Smooth muscle cell (in vitro differentiated cells): ENCODE data around the gene ARPC2. TPM values are rescaled to one million over a fixed set of nuclear protein-coding genes. Genes with fewer than 3 reads are reported as not detected.

Source experiments
- DNase-seq: peaks from one replicate; lab custom pipeline; 2025; ENCODE audit not compliant: unreplicated experiment; lab: John Stamatoyannopoulos, UW
- H2AFZ ChIP-seq: fragments of 200-600 bp; sonication (generic); 2 replicates; pipeline ENCODE4 v1.6.0; 2016; ENCODE audit warnings: antibody characterized with exemption, low read depth, mild to moderate bottlenecking
- H3F3A ChIP-seq: fragments of 200-600 bp; sonication (generic); 2 replicates; pipeline ENCODE4 v1.6.0; 2017; ENCODE audit warnings: antibody characterized with exemption, low read depth
- H3K27ac ChIP-seq: fragments of 200-600 bp; sonication (generic); 2 replicates; pipeline ENCODE4 v1.5.1; 2016; ENCODE audit warnings: low read depth, mild to moderate bottlenecking
- H3K27me3 ChIP-seq: fragments of 200-600 bp; sonication (generic); 2 replicates; pipeline ENCODE4 v1.6.1; 2016; ENCODE audit warnings: low read depth, mild to moderate bottlenecking
- H3K36me3 ChIP-seq: fragments of 200-600 bp; sonication (generic); 2 replicates; pipeline ENCODE4 v1.5.1; 2016; ENCODE audit warnings: low read depth
- H3K4me1 ChIP-seq: fragments of 200-600 bp; sonication (generic); 2 replicates; pipeline ENCODE4 v1.5.1; 2016; ENCODE audit warnings: low read depth
- H3K4me2 ChIP-seq: fragments of 200-600 bp; sonication (generic); 2 replicates; pipeline ENCODE4 v1.6.0; 2016; ENCODE audit warnings: mild to moderate bottlenecking
- H3K4me3 ChIP-seq: fragments of 200-600 bp; sonication (generic); 2 replicates; pipeline ENCODE4 v1.5.1; 2016; ENCODE audit warnings: mild to moderate bottlenecking
- H3K79me2 ChIP-seq: fragments of 200-600 bp; sonication (generic); 2 replicates; pipeline ENCODE4 v1.6.0; 2016; ENCODE audit warnings: low read depth, mild to moderate bottlenecking
- H3K9ac ChIP-seq: fragments of 200-600 bp; sonication (generic); 2 replicates; pipeline ENCODE4 v1.6.0; 2016; ENCODE audit warnings: low read depth
- H3K9me3 ChIP-seq: fragments of 200-600 bp; sonication (generic); replicated peaks from 2 replicates; pipeline ENCODE4 v1.5.1; 2016; ENCODE audit warnings: low read depth
- H4K20me1 ChIP-seq: fragments of 200-600 bp; sonication (generic); 2 replicates; pipeline ENCODE4 v1.6.0; 2016; ENCODE audit warnings: low read depth
- WGBS: methylation state at CpG from one replicate; pipeline ENCODE4 v1.1.7; 2016; ENCODE audit warnings: low lambda C conversion rate; 5-methylcytosine and 5-hydroxymethylcytosine counted together
- polyA plus RNA-seq: library from polyadenylated mRNA; unstranded; fragments of >200 nt; fragmentation: Nextera tagmentation; extraction: Ambion mirVana; gene quantifications from 2 replicates; pipeline ENCODE4 v1.2.1, GENCODE V29; 2016
- total RNA-seq: library from RNA; depleted of rRNA; stranded (reverse); fragments of >200 nt; gene quantifications from 2 replicates; pipeline ENCODE4 v1.2.3, GENCODE V29; 2014
- TF ChIP-seq, protein P1 (sequence below): fragments of 200-600 bp; sonication (generic); IDR thresholded peaks from 2 replicates; pipeline ENCODE4 v1.5.1; 2017; ENCODE audit warnings: borderline replicate concordance, mild to moderate bottlenecking, antibody characterized with exemption; ENCODE audit not compliant: insufficient read depth, poor library complexity, severe bottlenecking

Gene ARPC2
- total and polyA plus RNA-seq, 2 experiments from 2014 or later, result 653 to 858 TPM

DNA sequence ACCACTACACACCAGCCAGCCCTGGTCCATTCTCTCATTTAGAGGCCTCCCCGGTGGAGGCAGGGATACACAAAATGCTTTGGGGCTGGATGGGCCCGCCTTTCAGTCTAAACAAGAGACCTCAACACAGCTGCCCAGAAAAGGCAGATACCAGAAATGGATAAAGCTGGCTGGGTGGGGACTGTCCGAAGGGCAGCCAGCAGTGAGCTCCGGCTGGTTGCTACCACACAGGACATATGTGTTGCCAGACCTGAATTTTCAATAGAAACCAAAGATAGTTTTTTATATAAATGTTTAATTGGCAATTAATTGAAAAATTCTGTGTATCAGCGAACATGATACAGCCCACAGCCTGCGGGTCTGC lies 45.2 kb downstream of the ARPC2 start:
- DNase-seq, result no peak
- peaks cover 5% of the 10 kb centered on the region for H4K20me1 ChIP-seq
- H3K27me3 ChIP-seq, result no peaks in the 10 kb centered on the region
- no peak overlapping the region for H3K4me2 ChIP-seq
- no peaks in the 10 kb centered on the region for H3K9me3 ChIP-seq
- H3K36me3 ChIP-seq, result no peaks in the 10 kb centered on the region
- TF ChIP-seq, protein P1, sequence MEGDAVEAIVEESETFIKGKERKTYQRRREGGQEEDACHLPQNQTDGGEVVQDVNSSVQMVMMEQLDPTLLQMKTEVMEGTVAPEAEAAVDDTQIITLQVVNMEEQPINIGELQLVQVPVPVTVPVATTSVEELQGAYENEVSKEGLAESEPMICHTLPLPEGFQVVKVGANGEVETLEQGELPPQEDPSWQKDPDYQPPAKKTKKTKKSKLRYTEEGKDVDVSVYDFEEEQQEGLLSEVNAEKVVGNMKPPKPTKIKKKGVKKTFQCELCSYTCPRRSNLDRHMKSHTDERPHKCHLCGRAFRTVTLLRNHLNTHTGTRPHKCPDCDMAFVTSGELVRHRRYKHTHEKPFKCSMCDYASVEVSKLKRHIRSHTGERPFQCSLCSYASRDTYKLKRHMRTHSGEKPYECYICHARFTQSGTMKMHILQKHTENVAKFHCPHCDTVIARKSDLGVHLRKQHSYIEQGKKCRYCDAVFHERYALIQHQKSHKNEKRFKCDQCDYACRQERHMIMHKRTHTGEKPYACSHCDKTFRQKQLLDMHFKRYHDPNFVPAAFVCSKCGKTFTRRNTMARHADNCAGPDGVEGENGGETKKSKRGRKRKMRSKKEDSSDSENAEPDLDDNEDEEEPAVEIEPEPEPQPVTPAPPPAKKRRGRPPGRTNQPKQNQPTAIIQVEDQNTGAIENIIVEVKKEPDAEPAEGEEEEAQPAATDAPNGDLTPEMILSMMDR, result no peak
- H2AFZ ChIP-seq, result no peak overlapping the region
- peaks cover 29% of the 10 kb centered on the region for H3F3A ChIP-seq
- no peak overlapping the region for H3K4me3 ChIP-seq
- H3K4me1 ChIP-seq, result peaks cover 15% of the 10 kb centered on the region
- peak overlapping the region; percentile 26 for H3K27ac ChIP-seq
- 68% methylated on average over 6 of the region's 6 CpGs for WGBS
- no peak overlapping the region for H3K9ac ChIP-seq
- H3K79me2 ChIP-seq, result no peaks in the 10 kb centered on the region

DNA sequence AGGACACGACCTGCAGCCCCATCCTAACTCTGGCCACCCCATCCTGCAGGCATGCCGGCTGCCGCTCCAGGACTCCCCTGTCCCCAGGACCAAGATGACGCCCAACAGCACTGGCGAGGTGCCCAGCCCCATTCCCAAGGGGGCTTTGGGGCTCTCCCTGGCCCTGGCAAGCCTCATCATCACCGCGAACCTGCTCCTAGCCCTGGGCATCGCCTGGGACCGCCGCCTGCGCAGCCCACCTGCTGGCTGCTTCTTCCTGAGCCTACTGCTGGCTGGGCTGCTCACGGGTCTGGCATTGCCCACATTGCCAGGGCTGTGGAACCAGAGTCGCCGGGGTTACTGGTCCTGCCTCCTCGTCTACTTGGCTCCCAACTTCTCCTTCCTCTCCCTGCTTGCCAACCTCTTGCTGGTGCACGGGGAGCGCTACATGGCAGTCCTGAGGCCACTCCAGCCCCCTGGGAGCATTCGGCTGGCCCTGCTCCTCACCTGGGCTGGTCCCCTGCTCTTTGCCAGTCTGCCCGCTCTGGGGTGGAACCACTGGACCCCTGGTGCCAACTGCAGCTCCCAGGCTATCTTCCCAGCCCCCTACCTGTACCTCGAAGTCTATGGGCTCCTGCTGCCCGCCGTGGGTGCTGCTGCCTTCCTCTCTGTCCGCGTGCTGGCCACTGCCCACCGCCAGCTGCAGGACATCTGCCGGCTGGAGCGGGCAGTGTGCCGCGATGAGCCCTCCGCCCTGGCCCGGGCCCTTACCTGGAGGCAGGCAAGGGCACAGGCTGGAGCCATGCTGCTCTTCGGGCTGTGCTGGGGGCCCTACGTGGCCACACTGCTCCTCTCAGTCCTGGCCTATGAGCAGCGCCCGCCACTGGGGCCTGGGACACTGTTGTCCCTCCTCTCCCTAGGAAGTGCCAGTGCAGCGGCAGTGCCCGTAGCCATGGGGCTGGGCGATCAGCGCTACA lies 45.9 kb downstream of the ARPC2 start:
- TF ChIP-seq, protein P1, result no peak
- Histone ChIP-seq H3K9ac (no peak overlapping the region), H3K4me2 (no peak overlapping the region), H3K4me1 (peaks cover 15% of the 10 kb centered on the region), H3K36me3 (no peaks in the 10 kb centered on the region), H2AFZ (no peak overlapping the region), H3K79me2 (peaks cover 4% of the 10 kb centered on the region), H3F3A (peaks cover 24% of the 10 kb centered on the region), H4K20me1 (peaks cover 5% of the 10 kb centered on the region), H3K27me3 (no peaks in the 10 kb centered on the region), H3K9me3 (no peaks in the 10 kb centered on the region), H3K27ac (no peak overlapping the region), H3K4me3 (no peak overlapping the region)
- no peak for DNase-seq
- WGBS, result 97% methylated on average over 39 of the region's 39 CpGs

DNA sequence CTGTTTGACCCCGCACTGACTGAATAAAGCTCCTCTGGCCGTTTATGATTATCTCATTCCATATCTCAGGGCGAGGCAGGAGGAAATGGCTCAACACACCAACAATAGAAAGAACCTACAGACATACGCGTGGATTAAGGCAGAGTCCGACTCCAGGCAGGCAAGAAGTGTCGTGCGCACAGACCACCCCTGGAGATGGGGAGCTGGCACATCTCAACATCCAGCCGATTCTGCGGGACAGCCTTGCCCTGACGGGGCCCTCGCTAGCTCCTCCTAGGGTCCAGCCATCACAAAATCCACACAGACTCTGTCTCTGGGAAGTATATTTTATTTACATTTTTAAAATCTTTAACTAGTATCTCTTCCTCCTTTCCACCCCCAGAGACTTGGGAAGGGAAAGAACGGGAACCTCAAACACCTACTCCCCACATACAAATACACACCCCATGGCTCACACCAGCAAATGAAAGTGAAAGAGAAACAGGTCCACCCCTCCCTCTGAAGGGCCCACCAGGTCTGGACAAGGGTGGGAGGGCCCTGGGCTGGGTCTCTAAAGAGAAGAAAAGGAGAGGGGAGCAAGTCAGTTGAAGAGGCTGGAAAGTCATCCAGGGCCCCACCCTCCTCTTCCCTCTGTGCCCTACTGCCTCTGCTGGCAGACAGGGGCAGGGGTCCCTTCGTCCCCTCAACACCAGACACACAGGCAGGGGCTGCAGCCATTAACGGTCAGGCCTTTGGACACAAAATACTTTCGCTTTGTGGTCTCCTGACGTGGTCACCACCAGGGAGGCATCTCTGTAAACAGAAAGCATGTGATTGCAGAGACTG lies 47.0 kb downstream of the ARPC2 start:
- 86% methylated on average over 17 of the region's 17 CpGs for WGBS
- H2AFZ ChIP-seq, result no peak overlapping the region
- H3K36me3 ChIP-seq, result no peaks in the 10 kb centered on the region
- H3K79me2 ChIP-seq, result peaks cover 14% of the 10 kb centered on the region
- no peak for DNase-seq
- H3F3A ChIP-seq, result peaks cover 24% of the 10 kb centered on the region
- no peak overlapping the region for H3K4me2 ChIP-seq
- H3K9ac ChIP-seq, result no peak overlapping the region
- TF ChIP-seq, protein P1, result no peak
- H3K4me1 ChIP-seq, result peaks cover 14% of the 10 kb centered on the region
- H3K4me3 ChIP-seq, result no peak overlapping the region
- no peak overlapping the region for H3K27ac ChIP-seq
- H3K9me3 ChIP-seq, result no peaks in the 10 kb centered on the region
- H3K27me3 ChIP-seq, result no peaks in the 10 kb centered on the region
- H4K20me1 ChIP-seq, result peaks cover 8% of the 10 kb centered on the region
